Hematopoietic multipotent progenitor cell treated with erythropoietin and hydrocortisone succinate and interleukin-3 and kit ligand, for 15 days (in vitro differentiated cells): ENCODE data around the gene EXOSC7.
A peak's percentile ranks its signal among the peaks of the same experiment; 100 is the strongest.
"Not testable (repeated sequence)": the region's sequence is repeated elsewhere in the genome, so short reads cannot be mapped to it uniquely, and the experiment has no call there.

ENCODE experiments used
- DNase-seq: peaks from one replicate; pipeline ENCODE4 v3.0.0-alpha.2; 2015; ENCODE audit warnings: low spot score

EXOSC7 gene

DNA sequence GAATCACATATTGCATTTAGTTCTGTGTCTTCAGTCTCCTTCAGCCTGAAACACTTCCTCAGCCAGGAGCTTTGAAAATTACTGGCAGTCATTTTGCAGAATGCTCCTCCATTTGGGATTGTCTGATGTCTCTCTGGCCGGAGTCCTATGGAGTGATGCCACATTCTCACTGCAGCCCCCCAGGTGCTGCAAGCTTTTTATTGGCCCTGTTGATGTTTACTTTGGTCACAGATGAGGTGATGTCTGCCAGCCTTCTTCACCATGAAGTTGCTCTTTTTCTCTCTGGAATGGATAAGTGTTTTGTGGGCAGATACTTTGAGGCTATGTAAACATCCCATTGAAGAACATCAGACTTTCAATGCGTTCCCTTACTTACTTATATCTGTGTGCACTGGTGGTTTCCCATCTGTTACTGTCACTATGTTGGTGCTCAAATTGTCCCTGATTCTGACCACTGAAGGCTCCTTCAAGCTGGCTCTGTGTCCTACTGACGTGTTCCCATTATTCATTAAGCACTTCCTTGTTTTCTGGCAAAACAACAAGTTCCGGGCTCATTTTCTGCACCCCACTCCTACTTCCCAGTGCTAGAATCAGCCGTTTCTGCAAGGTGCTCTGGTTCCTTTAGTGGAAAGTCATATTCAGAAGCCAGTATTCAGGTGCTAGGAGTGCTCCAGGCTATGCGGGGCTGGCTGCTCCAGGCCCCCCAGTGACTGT, 48.7 kb downstream of the EXOSC7 start:
- no peak for DNase-seq

DNA sequence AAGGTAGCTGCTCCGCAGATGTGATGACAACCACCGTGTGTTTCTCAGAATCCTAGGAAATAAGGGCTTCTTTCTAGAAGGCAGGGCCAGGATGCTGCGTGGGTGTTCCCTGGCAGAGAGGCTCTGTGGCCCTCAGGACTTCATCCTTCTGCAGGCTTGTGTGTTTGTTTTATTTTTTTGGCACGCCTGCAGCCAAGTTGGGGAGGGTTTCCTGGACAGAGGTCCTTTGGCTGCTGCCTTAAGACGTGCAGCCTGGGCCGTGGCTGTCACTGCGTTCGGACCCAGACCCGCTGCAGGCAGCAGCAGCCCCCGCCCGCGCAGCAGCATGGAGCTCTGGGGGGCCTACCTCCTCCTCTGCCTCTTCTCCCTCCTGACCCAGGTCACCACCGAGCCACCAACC, 50.0 kb downstream of the EXOSC7 start, which contains the start of gene CLEC3B:
Gene CLEC3B, plus strand, starts transcription at position 266 of the 400 bp plus-strand sequence. Its CDS starts 60 bp downstream, at position 326.
- DNase-seq, result no peak

DNA sequence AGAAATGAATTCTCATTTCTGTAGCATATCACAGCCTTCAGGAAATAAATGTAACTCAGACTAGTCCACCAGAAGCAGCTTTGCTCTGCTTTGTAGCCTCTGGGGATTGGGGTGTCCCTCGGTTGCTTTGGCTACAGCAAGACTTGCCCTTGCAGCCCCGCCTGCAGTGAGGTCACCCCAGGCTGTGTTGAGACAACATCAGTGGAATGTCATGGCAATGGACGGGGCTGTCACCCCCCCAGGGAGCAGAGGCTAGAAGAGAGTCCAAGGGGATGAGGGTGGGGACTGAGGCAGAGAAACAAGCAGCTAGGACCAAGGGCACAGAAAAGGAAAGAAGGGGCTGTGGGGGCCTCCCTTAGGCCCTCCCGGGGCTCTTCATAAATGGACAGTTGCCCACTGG, 50.9 kb downstream of the EXOSC7 start:
- DNase-seq, result no peak

DNA sequence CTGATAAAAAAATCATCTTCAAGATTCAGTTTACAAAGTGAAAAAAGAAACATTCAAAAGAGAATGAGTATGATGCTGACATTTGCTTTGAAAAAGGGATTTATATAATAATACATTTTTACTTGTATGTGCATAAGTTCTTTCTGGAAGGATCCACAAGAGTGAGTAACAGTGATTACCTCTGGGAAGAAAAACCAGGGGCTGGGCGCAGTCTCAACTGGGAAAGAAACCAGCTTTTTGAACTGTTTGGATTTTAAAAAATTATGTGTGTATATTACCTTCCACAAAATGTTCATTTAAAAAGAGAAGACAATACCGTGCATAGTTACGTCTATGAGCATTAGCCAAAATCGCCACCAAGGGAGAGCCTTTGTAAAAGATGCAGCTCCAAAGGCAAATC, 51.4 kb downstream of the EXOSC7 start:
- no peak for DNase-seq

DNA sequence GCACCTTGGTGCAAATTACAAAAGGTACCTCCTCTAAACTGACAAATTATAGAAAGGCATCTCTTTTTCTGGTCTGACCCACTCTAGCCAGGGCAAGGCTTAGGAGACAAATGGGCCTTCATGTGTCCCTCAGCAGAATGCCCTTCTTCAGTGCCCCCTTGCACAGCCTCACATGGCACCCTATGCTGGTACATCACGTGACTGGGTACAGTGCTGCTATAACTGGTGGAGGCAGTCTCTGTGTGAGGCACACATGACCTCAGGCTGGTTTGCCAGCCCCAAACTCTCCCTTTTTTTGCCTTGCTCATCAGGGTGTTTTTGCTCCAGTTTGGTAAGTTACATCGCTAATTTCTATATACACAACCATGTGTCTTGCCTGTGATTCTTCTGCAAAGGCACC, 53.2 kb downstream of the EXOSC7 start:
- DNase-seq, result no peak

DNA sequence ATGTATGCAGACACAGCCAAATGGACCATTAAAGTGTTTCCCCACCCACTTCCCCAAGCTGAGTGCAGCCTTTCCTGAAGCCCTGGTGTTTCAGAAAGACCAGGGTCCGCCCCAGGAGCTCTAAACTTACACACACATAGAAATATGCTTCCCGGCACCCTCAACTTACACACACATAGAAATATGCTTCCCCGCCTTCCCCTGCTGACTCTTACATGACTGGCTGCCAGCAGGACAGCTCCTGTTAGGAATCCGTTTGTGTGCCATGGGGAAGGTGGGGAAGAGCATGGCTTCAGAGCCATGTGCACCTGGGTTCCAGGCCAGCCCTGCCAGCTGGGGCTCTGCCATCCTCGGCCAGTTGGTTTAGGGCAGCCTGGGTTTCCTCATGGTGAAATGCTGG, 53.6 kb downstream of the EXOSC7 start:
- DNase-seq, result no peak

DNA sequence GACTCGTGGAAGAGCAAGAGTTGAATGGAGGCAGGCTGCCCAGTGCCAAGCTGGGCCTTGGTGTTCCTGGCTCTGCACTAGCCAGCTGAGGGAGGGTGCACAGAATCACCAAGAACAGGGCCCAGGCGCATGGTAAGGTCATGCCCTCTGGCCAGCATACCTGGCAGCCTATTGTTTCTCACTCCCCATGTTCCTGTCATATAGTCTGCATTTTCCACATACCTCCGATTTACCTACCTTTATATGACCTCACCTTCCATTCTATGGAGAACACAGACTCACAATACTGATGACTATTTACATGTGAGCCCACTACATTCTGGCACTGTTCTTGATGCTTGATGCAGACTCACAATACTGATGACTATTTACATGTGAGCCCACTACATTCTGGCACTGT, 55.5 kb downstream of the EXOSC7 start:
- DNase-seq, result no peak

DNA sequence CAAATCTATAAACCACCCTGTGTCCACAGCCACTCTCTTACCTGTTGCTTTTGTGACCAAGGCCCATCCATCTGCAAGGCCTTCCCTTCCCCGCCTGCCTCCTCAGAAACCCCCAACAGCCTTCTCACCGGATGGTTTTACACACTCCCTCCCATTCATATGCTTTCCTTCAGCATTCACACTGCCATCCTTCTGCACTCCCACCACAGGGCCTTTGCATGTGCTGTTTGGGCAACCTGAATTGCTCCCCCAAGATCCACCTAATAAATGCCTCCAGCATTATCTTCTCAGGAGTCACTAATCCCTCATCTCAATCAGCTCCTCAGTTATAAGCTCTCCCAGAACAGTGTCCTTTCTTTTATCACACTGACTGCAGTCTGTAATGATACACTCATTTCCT, 56.1 kb downstream of the EXOSC7 start:
- DNase-seq, result no peak

DNA sequence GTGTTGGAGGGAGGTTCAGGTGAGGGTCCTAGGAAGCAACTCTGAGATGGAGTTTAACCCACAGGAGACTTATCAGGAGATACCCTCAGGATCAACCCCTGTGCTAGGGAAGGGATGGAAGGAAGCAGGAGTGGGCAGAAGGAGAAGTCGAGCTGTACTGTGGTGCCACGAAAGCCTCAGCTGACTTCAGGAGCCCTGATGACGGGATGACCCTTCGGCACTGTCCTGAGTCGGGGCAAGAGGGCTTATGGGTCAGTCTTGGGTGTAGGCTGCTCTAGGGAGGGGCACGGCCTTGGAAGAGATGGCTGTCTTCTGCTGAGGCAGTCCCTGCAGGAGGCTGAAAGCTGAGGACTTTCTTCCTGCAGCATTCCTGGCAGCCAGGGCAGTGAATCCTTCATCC, 57.7 kb downstream of the EXOSC7 start:
- no peak for DNase-seq

DNA sequence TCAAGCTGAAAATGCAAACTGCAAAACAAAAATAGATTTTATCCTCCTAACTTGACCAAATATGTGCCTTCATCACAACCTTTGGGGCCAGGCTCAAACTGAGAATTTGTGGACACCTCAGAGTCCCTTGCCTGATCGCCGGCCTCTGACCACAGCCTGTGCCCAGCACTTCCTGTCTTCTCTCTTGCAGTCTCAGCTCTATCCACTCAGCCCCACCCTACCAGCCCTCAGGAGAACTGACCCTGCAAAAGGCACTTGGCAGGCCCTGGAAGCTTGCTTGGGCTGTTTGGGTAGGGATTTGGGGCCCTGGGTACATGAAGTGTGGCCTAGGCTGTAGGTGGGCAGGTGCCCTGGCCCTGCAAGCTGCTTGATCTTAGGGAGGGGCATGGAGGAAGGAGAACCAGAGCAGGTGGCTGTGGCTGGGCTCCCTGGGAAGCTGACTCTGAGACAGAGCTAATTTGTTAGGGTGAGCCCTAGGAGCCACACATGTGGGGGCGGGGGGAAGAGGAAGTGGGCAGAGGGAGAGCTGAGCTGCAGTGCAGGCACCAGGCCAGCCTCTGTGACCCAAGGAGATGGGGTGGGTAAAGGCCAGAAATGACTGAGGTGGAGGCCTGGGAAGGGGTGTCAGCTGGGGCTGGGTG, 58.7 kb downstream of the EXOSC7 start:
- DNase-seq, result no peak

DNA sequence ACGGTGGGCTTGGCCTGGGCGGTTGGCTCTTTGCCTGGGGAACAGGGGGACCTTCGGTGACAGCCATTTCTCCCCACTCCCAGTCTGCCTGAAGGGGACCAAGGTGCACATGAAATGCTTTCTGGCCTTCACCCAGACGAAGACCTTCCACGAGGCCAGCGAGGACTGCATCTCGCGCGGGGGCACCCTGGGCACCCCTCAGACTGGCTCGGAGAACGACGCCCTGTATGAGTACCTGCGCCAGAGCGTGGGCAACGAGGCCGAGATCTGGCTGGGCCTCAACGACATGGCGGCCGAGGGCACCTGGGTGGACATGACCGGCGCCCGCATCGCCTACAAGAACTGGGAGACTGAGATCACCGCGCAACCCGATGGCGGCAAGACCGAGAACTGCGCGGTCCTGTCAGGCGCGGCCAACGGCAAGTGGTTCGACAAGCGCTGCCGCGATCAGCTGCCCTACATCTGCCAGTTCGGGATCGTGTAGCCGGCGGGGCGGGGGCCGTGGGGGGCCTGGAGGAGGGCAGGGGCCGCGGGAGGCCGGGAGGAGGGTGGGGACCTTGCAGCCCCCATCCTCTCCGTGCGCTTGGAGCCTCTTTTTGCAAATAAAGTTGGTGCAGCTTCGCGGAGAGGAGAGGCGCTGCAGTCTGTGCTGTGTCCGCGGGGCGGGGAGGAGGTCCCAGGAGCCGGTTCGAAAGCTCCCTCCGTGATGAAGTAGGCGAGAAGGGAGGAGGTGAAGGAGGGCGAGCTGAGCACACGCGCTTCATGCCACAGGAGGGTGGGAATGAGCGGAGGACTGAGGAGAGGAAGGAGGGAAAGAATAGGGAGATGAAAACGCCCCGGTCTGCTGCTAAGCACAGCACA, 59.6 kb downstream of the EXOSC7 start:
- DNase-seq, result no peak

DNA sequence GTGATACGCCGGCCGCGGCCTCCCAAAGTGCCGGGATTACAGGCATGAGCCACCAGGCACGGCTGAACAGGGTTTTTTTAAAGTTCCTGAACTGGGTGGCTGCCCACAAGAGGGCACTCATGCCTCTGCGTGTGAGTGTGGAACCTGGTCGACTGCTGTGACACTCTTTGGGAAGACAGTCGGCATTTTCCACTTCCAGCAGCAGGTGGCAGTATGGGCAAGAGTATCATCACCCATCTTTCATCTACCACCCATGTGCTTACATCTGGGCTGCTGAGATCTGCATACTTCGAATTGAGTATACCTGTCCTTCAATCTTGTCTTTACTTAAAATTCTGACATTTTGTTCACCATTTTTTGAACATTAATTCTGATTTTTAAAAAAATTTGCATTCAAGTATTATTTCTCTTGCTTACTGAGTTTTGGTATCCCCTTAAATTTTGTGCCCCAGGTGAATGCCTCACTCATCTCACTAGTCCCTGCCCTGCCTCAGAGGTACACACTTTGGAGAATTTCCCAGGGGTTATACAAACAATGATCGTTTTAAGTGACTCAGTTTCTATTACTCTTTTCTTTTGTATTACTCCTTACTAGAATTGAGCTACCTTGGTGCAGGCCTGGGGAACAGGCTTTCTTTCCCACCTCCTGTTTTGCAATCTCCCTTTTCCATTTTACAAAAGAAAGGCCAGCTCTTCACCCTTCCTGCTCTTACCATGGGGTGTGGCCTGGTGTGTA, 61.8 kb downstream of the EXOSC7 start:
- peak; percentile 92 for DNase-seq

DNA sequence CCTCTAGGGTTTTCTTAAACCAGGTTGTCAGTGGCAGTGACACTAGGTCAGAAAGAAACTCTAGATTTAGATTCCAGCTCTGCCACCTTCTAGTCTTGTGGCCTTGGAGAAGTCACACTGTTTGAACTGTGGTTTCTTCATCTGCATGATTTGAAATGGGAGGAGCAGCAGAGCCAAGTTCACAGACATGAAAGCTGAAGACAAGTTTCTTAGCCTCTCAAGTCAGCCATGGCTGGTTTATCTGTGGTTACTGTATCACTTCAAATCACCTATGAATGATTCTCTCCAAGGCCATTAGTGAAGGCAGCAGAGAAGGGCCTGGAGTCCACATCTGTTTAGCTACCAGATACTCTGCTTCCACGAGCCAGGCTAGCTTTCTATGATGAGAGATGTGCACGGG, 65.6 kb downstream of the EXOSC7 start:
- DNase-seq, result no peak

DNA sequence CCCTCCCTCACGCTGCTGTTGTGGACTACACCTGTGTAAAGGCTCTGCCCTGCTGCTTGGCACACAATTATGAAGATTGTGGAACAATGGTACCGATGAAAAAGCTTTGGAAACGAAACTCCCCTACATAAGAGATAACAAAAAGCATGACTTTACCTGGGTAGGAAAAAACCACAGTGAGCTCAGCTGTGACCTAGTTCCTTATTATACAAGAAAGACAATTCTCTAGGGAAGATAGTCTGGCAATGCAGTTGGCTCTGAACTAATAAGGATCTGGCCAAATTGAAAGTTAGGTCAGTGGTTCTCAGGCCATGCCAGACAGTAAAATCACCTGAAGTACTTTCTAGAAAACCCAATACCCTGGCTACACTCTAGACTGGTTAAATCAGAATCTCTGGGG, 66.1 kb downstream of the EXOSC7 start:
- DNase-seq, result no peak

DNA sequence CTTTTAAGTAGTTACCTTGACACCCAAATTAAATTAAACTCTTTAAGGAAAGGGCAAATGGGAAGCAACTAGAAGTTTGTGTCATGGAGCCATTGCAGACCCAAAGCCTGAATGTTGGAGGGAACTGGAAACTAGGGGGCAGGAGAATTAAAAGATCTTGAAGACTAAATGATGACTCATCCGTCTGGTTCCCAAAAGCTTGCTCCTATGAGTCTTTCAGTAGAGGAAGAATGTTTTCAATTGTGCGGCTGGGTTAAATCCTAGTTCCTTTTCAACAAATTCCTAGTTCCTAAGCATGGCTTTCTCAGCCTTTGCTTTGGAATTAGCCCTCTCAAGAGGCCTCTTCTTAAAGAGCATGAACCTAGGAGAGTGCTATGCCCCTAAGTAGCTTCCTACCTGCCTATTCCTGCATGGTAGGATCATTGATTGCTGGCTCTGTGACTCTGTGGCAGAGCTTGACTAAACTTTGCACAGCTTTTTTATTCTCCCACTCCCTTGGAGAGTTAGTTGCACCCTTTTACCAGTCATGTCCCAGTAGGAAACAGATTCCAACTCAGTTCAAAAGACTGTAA, 67.8 kb downstream of the EXOSC7 start:
- no peak for DNase-seq

DNA sequence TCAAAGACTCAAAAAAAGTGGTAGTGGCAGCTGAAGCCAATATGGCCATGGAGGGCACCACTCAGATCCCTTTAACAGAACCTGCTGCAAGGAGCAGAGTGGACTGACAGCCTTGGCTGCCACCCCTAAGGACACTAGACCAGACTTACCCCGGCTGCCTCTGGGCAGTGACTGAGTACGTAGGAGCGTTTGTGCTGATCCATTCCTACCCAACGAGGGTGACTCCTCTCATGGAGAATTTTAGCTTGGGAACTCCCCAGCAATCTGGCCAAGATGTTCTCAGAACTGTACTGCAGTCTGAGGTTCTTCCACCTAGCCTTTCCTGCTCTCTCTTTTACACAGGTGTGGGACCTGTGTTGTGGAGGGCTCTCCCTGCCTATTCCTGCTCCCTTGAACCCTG, 72.2 kb downstream of the EXOSC7 start:
- no peak for DNase-seq

DNA sequence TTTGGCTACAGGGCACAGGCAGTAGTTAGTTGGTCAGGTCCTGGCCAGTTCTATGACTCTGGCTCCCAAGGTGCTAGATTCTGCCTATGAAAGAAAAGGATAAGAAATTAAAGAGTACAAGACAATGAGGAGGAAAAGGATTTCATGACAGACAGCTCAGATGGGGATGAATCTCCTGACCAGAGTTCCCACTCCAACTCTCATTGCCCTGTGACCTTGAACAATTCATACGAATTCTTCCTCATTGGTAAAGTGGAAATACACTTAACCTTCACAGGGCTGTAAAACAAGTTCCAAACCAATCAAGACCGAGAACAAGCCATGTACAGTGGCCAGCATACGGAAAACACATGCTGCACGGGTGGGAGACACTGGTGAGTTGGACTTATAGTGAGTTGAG, 73.8 kb downstream of the EXOSC7 start:
- DNase-seq, result no peak

DNA sequence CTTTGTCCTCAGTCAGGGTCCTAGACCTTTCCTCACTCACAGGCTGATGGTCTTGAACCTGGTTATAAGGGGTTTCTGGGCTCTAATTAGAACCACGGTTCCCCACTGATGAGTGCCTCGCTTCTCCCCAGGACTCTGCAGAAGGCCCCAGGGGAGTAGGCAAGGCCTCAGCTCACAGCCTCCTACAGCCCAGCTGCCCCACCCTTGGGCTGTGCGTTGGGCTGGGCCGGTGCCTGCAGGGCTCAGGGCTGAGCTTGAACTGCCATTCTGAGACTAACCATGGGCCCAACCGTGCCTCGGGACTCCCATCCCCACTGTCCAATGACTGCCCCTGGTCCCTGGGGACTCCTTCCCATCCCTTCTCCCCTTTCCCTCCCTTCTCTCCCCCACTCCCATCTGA, 75.6 kb downstream of the EXOSC7 start:
- no peak for DNase-seq

DNA sequence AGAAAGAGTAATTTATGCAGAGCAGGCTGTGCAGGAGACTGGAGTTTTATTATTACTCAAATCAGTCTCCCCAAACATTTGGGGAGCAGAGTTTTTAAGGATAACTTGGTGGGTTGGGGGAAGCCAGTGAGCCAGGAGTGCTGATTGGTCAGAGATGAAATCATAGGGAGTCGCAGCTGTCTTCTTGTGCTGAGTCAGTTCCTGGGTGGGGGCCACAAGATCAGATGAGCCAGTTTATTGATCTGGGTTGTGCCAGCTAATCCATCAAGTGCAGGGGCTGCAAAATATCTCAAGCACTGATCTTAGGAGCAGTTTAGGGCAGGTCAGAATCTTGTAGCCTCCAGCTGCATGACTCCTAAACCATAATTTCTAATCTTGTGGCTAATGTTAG, 77.8 kb downstream of the EXOSC7 start:
- not testable (repeated sequence) for DNase-seq

DNA sequence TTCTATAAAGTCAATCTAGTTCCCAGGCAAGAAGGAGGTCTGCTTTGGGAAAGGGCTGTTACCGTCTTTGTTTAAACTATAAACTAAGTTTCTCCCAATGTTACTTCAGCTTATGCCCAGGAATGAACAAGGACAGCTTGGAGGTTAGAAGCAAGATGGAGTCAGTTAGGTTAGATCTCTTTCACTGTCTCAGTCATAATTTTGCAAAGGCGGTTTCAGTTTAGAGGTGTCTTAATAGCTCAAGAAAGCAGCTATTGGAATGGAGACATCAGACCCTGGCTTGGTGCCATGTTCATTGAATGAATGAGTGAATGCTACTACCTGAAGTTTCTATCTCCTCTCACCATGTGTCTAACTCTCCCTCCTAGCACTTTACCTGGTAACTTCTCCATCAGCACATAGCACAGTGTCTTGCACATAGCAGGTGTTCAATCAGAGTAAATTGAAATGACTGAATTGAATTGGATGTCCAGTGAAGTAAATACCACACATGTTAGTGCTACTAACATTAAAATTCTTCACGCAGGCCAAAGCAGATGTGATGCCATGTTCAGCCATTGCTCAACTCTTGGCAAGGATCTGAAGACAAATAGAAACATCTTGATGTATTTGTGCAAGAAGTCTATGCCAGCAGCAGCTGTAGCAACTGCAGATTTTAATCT, 78.3 kb downstream of the EXOSC7 start:
- no peak for DNase-seq

DNA sequence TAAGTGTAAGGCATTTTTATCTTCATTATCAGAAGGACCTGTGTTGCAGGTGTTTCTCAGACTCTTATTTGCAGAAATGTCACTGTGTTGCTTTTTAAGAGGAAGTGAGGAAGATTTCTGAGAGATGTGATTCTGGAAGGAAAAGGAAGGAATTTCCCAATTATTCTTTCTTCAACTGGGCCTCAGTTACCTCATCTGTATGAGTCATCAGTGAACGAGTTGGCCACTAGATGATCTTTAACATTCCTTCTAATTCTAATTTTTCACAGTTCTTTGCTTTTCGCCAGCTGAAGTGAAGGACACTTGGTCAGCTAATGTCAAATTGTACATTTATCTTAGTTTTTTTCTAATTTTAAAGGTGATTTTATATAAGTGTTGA, 79.0 kb downstream of the EXOSC7 start:
- DNase-seq, result no peak
